Right renal pelvis (tissue), 4 donors: Measurements from ENCODE around the gene KPNB1. TPM values are rescaled to one million over a fixed set of nuclear protein-coding genes. Genes with fewer than 3 reads are reported as not detected.

Source experiments
- DNase-seq, 4 donors: peaks; one replicate each; pipeline ENCODE4 v3.0.0-alpha.2; 2013; ENCODE audit warnings: low read depth in 4 of 4, low spot score in 3 of 4, missing footprints in 1 of 4
- polyA plus RNA-seq, 4 donors: library from polyadenylated mRNA; unstranded; fragments of 120-200 nt; gene quantifications; one replicate each; pipeline ENCODE4 v1.2.1, GENCODE V29; 2013; ENCODE audit not compliant: insufficient read length in 4 of 4

The KPNB1 gene
- polyA plus RNA-seq, 4 donors, result 222 to 265 (median 250) TPM

- DNase-seq, result no peak
Measured at GRCh38 chr17:47707884-47708283, 58.2 kb downstream of the KPNB1 start.

GRCh38 chr17:47708312-47708863, 58.7 kb downstream of the KPNB1 start:
- no peak for DNase-seq

DNA sequence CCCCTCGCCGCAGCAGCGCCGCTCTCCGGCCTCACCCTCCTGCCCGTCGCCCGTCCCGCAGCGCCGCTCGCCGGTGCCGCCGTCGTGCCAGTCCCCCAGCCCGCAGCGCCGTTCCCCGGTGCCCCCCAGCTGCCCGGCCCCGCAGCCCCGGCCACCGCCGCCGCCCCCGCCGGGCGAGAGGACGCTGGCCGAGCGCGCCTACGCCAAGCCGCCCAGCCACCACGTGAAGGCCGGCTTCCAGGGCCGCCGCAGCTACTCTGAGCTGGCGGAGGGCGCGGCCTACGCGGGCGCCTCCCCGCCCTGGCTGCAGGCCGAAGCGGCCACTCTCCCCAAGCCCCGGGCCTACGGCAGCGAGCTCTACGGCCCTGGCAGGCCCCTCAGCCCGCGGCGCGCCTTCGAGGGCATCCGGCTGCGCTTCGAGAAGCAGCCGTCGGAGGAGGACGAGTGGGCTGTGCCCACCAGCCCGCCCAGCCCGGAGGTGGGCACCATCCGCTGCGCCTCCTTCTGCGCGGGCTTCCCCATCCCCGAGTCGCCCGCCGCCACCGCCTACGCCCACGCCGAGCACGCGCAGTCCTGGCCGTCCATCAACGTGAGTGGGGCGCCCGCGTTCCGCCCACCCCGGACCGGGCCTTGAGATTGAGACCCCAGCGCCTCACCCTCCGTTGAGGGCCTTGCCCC, 59.3 kb downstream of the KPNB1 start:
- no peak for DNase-seq

DNA sequence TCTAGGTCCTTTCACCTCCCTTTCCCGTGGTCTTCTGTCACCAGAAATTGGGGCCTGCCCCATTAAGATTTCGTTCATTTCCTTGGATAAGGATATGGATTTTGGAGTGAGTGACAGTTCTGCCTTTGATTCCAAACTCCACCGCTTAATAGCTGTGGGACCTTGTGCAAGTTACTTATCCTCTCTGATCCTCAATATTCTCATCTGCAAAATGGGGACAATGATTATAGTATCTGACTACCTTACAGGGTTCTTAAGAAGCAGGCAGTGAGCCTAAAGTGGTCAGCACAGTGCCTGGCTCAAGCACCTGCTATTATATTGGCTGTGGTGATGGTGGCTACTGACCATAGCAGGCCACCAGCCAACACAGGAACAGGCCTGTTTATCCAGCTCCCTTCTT, 59.9 kb downstream of the KPNB1 start:
- no peak for DNase-seq

GRCh38 chr17:47711366-47712099, 61.8 kb downstream of the KPNB1 start:
- no peak for DNase-seq

DNA sequence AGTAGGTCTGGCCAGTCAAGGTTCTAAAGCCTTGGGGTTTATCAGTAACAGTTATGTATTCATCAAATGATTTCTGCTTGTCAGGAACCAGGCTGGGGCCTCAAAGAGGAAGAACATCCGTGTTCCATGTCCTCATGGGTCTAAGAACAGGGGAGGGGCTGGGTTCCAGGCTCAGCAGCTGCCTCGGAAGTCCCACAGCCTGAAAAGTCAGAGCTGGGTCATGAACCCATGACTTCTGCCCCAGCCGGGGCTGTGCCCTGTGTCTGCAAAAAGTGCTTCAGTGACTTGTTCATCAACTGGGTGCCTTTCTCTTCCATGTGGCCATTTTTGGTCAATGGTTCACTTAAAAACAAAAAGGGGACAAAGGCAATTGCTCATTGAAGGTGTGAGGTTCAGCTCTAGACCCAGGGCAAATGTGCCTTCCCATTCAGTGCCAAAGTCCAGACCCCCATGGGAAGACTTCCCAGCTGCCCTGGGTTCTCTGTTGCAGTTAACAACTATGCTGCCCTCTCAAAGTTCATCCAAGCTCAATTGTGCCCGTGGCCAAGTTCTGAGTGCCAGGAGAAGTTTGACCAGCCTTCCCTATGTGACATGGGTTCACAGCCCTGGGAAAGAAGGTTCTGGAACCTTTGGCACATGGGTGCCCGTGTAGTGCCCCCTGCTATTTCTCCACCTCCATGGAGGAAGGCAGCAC, 62.8 kb downstream of the KPNB1 start:
- no peak for DNase-seq

GRCh38 chr17:47713980-47714700, 64.4 kb downstream of the KPNB1 start:
- no peak for DNase-seq

DNA sequence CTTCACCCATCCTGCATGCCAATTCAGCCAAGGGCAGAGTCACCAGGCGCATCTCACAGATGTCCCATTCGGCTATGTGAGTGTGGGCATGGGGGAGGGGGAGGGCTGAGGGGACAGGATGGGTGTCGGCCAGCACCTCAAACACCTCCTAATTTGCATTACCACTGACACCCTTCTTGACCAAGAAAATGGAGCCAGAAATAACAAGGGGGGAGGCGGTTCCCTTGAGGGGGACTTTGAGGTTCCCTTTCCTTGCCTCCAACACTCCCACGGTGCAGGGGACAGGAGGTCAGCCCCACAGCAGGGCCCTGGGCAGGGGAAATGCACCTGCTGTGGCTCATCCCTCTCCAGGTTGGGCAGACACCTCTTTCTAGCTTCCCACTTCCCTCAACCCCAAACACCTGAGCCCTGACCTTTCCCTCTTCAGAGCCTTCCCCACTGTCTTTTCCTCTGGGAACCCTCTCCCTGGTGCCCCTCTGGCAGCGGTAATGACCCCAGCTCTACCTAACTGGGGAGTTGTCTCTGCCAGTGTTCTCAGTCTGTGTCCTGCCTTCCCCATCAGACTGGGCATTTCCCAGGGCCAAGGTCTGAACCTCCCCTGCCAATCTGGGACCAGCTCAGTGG, 65.2 kb downstream of the KPNB1 start:
- DNase-seq, result no peak

DNA sequence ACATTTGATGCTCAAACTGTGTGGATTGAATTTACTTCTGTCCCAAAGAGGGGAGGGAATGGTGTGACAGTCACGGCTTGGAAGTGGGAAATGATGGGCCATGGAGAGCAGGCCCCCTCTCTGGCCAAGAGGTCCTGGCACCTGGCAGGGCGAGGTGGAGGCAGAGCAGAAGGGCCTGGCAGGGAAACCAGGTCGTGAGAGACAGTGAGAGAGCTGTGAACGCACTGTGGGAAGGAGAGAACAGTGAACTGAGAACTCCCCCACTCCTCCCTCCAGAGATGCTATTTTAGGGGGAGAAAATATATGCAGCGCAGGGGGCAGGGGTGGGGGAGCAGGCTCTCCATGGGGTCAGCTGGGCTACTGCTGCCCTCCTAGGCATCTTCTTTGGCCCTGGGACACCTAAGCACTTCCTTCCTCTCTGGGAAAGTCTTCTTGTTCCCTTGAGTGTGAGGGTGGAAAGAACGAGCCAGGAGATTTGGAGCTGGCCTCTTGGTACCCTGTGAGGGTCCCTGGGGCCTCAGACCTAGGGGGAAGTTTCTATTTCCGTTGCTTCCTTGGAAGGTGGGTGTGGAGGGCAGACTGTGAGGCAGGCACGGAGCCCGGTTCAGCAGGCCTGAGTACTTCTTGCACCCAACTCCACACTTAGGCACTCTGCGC, 66.1 kb downstream of the KPNB1 start:
- DNase-seq, result no peak

DNA sequence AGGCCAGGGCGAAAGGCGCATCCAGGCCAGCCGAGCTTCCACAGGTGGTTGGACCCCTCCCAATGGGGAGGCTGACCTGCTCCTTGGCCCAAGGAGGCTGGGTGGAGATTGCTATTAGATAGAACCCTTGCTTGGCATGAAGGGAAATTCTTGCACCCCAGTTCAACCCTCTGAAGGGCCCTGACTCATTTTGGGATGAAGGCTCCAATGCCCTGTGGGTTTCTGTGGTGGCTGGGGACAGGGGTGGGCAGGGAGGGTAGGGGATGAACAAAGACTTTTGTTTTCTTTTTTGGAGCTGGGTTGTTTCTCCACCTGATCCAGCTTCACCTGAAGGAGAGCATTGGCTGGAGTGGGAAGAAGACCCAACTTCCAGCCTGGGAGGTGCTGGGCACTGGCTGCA, 66.7 kb downstream of the KPNB1 start:
- no peak for DNase-seq

GRCh38 chr17:47717261-47717697, 67.6 kb downstream of the KPNB1 start:
- no peak for DNase-seq

- DNase-seq, result no peak
Measured at GRCh38 chr17:47717979-47718621, 68.4 kb downstream of the KPNB1 start.

DNA sequence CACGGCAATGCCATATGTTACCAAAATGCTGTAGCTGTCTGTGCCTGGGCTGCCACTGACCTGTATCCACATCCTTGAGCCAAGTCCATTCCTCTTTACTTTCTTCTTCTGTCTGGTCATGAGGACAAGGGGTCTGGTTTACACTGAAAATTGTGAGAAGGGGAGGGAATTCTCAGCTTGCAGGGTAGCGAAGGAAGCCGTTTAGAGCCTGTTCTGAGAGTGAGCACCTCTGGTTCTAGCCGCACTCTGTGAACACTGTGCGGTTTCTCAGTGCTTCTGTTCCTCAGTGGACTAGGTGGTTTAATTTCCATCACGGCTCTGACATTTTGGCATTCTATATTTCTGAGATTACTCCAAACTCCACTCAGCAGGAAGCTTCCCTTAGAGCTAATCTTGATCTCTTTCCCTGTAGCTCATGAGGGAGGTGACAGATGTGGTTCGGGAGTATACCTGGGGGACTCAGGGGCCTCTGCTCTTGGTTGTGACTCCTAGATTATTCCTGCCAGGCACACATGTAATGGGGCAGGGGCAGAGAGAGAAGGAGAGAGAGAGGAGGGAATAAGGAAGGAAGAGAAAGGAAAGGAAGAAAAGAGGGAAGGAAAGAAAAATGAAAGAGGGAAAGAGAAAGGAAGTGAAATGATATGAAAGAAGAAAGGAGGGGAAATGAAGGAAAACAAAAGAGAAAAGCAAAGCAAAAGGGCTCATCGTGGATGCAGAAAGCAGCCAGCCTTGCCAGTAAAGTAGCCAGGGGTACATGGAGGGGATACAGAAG, 69.1 kb downstream of the KPNB1 start:
- DNase-seq, result no peak

DNA sequence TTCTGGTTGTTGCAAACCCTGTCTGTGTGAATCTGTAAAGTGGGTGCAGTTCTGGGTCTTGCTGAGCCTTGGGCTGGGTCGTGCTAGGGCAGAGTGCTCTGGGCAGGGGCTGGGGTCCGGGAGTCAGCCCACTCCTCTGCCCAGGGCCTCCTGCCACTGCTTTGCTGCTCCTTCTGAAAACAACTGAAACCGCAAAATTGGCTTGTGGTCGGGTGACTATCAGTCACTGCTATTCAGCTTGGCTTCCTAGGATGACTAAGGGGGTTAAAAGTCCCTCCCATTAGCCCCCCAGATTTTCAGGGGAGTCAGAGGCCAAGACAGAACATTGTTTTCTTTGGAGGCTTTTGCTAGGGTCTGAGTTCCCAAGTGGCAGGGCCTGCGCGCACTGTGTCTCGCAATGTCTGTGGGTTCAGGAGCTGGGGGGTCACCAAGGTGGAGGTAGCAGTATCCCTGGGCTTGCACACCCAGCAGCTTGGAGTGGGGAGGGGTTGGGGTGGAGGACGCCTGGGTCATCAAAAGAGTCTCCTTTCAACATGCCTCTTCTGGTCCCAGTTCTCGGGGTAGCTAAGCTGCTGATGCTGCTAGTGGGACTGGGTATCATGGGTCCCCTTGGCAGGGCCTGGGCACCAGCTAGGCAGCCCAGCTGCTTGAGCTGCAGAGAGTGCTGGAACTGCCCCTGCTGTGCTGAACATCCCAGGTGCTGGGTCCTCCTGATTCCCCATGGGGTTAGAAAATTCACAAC, 69.9 kb downstream of the KPNB1 start:
- no peak for DNase-seq

- DNase-seq, result no peak
Measured at GRCh38 chr17:47720196-47720595, 70.5 kb downstream of the KPNB1 start.

GRCh38 chr17:47720754-47721533, 71.2 kb downstream of the KPNB1 start:
- DNase-seq, result no peak

GRCh38 chr17:47721725-47722124, 72.0 kb downstream of the KPNB1 start:
- DNase-seq, result no peak
